Measurements from ENCODE around the gene FAM151A.

The FAM151A gene

DNA sequence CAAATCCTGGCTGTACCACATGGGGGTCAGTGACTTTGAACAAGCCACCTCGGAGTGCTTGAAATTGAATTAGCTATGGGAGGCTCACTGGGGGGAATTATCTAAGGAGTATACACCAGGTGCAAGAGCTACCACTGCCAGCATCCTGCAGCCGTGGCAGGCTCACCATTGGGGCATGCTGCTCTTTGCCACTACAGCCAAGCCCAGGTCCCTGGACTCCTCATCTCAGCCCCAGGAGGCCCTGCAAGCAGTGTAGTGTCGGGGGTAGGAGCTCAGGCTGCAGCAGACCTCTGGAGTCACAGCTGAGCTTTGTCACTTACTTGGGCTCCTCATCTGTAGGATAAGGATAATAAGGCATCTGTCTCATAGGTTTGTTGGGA, 40.0 kb downstream of the FAM151A start:
- no peak overlapping the region for H3K27ac ChIP-seq (ENCODE audit: low read length)
- H3K4me3 ChIP-seq (ENCODE audit: low read length), result no peak overlapping the region
- H3K79me2 ChIP-seq (ENCODE audit: low read length), result no peaks in the 10 kb centered on the region
- H3K4me1 ChIP-seq (ENCODE audit: low read length), result no peaks in the 10 kb centered on the region
- H3K27me3 ChIP-seq (replicated peaks; ENCODE audit: insufficient read depth, low read length), result no peaks in the 10 kb centered on the region
- H4K20me1 ChIP-seq (ENCODE audit: insufficient read depth, low read length), result no peaks in the 10 kb centered on the region
- H2AFZ ChIP-seq (ENCODE audit: low read length), result no peak overlapping the region
- H3F3A ChIP-seq (ENCODE audit: insufficient read depth, low read length), result no peaks in the 10 kb centered on the region
- no peak overlapping the region for H3K9ac ChIP-seq (ENCODE audit: low read length)
- H3K36me3 ChIP-seq (replicated peaks; ENCODE audit: insufficient read depth, low read length), result no peaks in the 10 kb centered on the region
- no peak for DNase-seq
- no peak overlapping the region for H3K4me2 ChIP-seq (ENCODE audit: low read depth, low read length)
- no peaks in the 10 kb centered on the region for H3K9me3 ChIP-seq (replicated peaks; ENCODE audit: insufficient read depth, low read length)
- no peaks in the 10 kb centered on the region for H3K9me2 ChIP-seq (replicated peaks; ENCODE audit: insufficient read depth, low read length)
- TF ChIP-seq EZH2phosphoT487 (IDR thresholded peaks at IDR 0.05; ENCODE audit: low read length), result no peak
- TF ChIP-seq CTCF (IDR thresholded peaks at IDR 0.05; ENCODE audit: low read length), result no peak
- TF ChIP-seq EZH2 (optimal IDR thresholded peaks at IDR 0.05; ENCODE audit: low read depth, low read length), result no peak

GRCh38 chr1:54582566-54583306, 40.6 kb downstream of the FAM151A start:
- H3K4me3 ChIP-seq (ENCODE audit: low read length), result no peak overlapping the region
- H3K27ac ChIP-seq (ENCODE audit: low read length), result no peak overlapping the region
- no peaks in the 10 kb centered on the region for H4K20me1 ChIP-seq (ENCODE audit: insufficient read depth, low read length)
- no peaks in the 10 kb centered on the region for H3K27me3 ChIP-seq (replicated peaks; ENCODE audit: insufficient read depth, low read length)
- no peaks in the 10 kb centered on the region for H3F3A ChIP-seq (ENCODE audit: insufficient read depth, low read length)
- TF ChIP-seq EZH2phosphoT487 (IDR thresholded peaks at IDR 0.05; ENCODE audit: low read length) (no peak), EZH2 (optimal IDR thresholded peaks at IDR 0.05; ENCODE audit: low read depth, low read length) (no peak), CTCF (IDR thresholded peaks at IDR 0.05; ENCODE audit: low read length) (no peak)
- no peaks in the 10 kb centered on the region for H3K36me3 ChIP-seq (replicated peaks; ENCODE audit: insufficient read depth, low read length)
- no peaks in the 10 kb centered on the region for H3K79me2 ChIP-seq (ENCODE audit: low read length)
- no peak for DNase-seq
- H2AFZ ChIP-seq (ENCODE audit: low read length), result no peak overlapping the region
- H3K9me3 ChIP-seq (replicated peaks; ENCODE audit: insufficient read depth, low read length), result no peaks in the 10 kb centered on the region
- no peaks in the 10 kb centered on the region for H3K4me1 ChIP-seq (ENCODE audit: low read length)
- no peak overlapping the region for H3K9ac ChIP-seq (ENCODE audit: low read length)
- H3K4me2 ChIP-seq (ENCODE audit: low read depth, low read length), result no peak overlapping the region
- no peaks in the 10 kb centered on the region for H3K9me2 ChIP-seq (replicated peaks; ENCODE audit: insufficient read depth, low read length)

DNA sequence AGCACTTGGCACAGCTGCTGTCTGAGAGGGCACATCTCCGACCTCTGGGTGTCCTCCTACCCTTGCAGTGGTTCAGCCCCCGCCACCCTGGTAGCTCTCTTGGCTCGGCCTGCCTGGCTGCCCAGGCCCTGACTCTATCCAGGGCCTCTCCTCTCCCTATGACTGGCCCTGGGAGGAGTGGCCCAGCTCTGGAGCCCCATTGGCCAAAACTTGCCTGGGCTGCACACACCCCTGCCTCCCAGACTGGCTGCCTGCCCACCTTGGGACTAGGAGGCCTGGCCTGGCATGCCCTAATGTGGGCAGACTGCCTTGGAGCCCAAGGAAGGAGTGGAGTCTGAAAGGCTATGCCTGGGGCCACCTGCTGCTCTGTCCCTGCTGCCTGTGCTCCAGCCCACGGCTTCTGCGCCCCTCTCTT, 41.7 kb downstream of the FAM151A start:
- no peaks in the 10 kb centered on the region for H3K9me2 ChIP-seq (replicated peaks; ENCODE audit: insufficient read depth, low read length)
- no peaks in the 10 kb centered on the region for H3K79me2 ChIP-seq (ENCODE audit: low read length)
- H3K4me1 ChIP-seq (ENCODE audit: low read length), result no peaks in the 10 kb centered on the region
- DNase-seq, result no peak
- no peaks in the 10 kb centered on the region for H3K36me3 ChIP-seq (replicated peaks; ENCODE audit: insufficient read depth, low read length)
- H2AFZ ChIP-seq (ENCODE audit: low read length), result no peak overlapping the region
- no peak overlapping the region for H3K27ac ChIP-seq (ENCODE audit: low read length)
- H3K9ac ChIP-seq (ENCODE audit: low read length), result no peak overlapping the region
- no peaks in the 10 kb centered on the region for H3K9me3 ChIP-seq (replicated peaks; ENCODE audit: insufficient read depth, low read length)
- H3K4me3 ChIP-seq (ENCODE audit: low read length), result no peak overlapping the region
- no peaks in the 10 kb centered on the region for H3K27me3 ChIP-seq (replicated peaks; ENCODE audit: insufficient read depth, low read length)
- H4K20me1 ChIP-seq (ENCODE audit: insufficient read depth, low read length), result no peaks in the 10 kb centered on the region
- H3F3A ChIP-seq (ENCODE audit: insufficient read depth, low read length), result no peaks in the 10 kb centered on the region
- TF ChIP-seq CTCF (IDR thresholded peaks at IDR 0.05; ENCODE audit: low read length) (no peak), EZH2 (optimal IDR thresholded peaks at IDR 0.05; ENCODE audit: low read depth, low read length) (no peak)
- H3K4me2 ChIP-seq (ENCODE audit: low read depth, low read length), result no peak overlapping the region
